IPS-NIHi11 (cell line): ENCODE data around the gene EPB41L4B.

Experiments
- DNase-seq: peaks from one replicate; pipeline ENCODE4 v3.0.0; 2012; ENCODE audit warnings: mixed read lengths, low spot score

EPB41L4B gene

DNA sequence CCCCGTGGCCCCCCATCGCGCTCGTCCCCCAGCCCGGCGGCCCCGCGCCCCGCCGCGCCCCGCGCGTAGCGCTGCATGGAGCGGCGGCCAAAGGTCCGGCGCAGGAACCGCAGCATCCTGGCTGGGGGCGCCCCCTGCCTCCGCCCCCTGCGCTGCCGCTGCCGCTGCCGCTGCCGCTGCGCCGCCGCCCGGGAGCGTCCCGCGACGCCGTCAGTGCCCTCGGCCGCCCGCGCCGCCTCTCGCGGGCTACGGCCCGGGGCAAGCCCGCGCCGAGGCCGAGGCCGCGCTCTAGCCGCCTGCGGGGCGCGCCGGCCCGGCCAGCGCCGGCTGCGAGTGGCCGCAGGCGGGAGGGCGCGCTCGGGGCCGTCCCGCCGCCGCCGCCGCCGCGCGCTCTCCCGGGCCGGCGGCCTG, 523 bp downstream of the EPB41L4B start:
- DNase-seq: peak; percentile 46

DNA sequence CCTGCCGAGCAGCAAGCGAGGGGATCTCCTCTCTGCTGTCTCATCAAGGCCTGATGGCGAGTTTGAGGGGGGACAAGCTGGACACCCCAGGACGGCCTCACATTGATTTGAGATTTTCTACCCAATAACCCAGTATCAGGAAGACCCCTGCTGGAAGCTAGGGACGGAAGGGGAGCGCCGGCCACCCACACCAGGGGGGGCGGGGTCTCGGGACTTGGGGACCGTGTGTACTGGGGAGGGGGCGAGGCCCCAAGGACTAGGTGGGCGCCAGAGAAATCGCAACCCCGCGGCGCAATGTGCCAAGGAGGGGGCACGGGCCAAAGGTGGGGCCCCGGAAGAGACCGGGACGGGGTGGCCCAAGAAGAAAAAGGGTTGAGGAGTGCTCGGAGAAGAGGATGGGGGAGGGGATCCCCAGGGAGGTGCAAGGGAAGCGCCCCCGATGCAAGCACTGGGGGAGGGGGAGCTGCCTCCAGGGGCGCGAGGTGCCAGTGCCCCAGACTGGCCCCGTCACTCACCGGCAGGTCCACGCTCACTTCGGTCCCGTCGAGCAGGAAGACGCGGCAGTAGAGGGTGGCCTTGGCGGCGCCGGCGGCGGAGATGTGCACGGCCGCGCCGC, 1.1 kb downstream of the EPB41L4B start:
- no peak for DNase-seq

DNA sequence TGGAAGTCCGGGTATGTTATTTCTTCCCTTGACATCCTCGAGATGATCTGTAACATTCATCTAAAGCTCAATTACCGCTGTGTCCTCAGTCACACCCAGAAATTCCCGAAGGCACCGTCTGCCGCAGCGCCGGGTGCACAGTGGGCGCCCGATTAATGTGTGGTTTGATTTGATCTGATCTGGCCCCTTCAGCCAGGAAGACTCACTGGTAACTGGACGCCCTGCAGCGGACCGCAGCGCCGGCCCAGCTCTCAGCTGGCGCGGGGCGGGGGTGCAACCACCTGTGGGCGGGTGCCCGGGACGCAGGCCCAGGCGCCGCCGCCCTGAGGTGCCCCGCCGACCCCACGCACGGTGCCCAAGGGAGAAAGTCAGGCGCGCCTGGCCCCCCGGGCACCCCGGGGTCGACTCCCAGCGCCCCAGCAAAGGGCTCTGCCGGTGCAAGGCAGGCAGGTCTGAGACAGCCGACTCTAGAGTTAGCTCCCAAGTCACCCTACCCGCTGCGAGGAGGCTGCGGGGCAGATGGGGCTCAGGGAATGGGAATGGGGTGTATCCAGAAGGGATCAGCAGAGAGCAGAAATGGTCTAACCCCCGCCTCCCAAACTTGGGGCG, 1.7 kb downstream of the EPB41L4B start:
- DNase-seq: no peak

DNA sequence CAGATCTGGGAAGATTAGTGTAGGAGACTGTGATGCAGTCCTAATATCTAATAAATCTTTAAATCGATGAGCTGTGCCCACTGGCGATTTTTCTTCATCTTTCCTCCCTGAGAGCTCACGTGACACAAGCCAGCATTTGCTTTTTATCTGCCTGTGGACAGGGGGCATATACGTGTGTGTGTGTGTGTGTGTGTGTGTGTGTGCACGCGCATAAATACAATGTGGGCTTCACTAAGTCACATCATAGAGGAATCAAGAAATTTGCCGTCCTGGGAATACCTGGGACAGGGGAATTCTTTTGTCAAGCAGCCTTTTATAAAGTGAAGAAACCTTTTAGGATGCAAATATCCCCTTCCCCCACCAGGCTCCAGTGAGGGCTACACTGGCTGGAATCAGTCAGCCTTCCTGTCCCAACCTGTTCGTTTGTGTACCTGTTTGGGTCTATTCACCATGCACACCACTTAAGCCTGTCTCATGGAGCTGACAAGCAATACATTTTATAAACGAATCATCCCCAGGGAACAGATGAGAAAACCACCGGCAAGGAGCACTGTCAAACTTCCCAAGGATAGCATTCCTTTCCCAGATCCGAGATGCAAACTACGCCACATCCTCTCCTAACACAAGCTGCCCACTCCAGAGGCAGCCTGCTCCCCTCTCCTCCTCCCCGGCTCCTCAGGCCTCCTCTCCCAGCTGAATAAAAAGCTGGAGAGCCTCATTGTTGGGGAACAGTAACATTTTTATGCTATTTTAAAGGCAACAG, 2.7 kb downstream of the EPB41L4B start:
- no peak for DNase-seq

DNA sequence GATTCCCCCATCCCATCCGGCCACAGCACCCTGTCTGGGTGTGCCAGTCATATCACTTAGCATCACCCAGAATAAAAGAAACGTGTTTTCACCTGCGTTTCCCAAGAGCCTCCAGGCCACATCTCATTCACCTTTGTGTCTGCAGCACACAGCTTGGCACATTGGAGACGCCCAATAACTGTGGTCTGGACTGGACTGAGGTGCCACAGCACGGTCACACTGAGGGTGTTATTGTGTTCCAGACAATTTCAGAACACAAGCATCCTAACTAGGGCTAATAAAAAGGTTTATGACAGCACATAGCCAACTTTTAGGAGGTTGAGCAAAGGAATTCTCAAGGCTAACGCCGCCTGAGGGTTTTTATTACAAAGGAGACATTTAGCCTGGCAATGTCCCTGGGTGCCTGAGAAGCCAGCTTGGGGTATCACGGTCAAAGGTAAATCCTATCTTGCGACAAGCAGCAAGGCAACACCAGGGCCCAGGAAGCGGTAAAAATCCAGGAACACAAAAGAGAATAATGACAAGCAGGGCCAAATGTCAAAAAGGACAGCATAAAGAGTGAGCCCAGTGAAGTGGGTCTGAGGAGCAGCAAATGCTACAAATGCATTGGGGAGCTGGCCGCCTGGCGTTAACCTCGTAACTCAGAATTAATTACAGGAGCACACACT, 3.4 kb downstream of the EPB41L4B start:
- DNase-seq: no peak

DNA sequence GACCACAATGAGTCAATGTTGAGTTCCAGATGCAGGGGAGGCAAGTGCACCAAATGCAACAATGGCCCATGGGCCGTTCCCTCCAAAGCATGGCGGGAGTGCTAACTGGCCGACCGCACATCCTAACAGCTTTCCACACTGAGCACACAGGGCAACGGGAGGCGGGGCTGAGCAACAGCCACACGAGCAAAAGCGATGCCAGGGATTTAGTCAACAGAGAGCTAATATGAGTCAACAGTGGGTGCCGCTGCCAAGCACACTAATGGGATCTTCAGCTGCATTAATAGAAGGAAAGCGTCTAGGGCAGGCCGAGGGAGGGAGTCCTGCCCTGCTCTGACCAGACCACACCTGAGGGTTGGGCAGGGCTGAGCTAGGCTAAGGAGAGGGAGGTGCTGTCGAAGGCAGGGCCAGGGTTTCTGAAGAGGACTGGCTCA, 4.6 kb downstream of the EPB41L4B start:
- DNase-seq: peak; percentile 62

DNA sequence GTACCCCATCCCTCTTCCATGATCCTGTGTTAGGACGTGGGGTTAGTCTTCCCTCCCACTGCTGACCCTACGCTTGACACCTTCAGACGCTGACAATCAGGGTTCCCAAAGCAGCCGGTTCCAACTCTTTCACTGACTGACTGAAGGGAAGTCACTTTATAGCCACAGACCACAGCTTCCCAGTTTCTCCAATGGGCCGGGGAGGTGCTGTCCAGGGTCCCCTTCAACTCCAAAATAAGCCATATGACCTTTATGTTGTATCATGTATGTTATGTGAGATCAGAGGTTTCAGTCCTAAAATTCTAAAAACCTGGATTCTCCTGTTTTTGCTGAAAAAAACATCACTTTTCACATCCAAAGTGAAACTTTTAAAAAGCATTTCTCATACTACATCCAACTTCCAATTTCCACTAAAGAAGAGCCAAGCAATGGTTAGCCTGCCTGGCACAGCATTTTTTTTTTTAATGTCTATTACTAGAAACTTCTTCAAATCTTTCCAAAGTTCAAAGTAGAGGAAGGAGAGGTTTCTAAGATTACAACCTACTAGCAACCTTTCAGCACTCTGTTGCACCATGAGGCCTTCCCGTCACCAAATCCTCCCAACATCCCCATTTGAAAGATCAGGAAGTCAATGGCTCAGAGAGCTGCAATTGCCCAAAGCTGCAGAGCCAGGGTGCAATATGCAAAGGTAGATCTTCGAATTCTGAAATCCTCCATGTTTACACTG, 5.2 kb downstream of the EPB41L4B start:
- DNase-seq: no peak

DNA sequence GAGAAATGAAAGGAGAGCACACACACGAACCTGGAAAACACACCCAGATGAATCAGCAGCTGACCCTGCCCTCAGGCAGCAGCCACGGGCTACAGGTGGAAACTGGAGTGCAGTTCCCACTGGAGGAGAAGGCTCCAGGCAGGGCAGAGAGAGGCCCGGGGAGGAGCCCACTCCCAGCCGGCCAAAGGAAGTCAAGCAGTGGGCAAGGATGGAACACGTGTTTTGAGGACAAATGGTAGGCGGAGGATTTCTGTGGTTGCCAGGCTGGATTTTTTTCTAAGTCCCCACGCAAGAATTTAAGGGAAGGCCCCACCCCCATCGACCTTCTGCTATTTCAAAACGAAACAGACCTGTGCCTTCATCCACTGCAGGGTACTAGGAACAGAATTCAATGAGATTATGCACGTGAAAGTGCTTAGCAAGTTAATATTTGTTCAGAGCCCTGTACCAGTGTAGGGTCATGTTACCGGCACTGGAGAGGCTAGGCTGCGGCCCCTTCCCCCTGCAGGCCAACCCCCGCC, 6.8 kb downstream of the EPB41L4B start:
- no peak for DNase-seq

DNA sequence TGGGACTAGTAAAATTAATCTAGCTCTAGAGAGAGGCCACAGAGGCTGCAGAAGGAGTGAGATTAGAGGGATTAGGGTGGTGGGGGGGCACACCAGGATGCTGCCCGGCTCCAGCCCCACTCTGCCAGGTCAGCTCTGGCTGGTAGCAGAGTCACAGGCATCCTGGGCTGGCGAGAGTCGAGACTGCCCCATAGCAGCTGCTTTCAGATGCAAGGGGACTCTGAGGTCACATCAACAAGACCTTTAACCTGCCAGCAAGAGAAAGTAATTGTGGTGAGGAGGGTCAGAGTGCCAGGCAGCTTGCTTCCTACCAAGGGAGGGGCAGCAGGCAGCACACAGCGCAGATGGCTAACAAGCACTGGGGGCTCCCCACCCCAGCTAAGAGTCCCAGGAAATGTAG, 7.5 kb downstream of the EPB41L4B start:
- DNase-seq: no peak

DNA sequence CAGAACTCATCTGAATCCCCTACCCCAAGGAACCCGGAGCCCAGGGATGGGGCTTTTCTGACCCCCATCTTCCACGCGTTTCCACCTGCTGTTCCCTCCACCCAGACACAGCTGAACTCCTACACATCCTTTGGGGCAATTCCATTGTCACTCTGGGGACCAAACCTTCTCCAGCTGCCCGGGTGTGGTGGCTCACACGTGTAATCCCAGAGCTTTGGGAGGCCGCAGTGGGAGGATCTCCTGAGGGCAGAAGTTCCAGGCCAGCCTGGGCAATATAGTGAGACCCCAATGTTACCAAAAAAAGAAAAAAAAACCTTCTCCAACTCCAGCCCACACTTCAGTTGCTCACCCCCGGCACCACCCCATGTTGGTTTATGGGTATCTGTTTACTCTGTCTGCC, 8.1 kb downstream of the EPB41L4B start:
- DNase-seq: no peak

DNA sequence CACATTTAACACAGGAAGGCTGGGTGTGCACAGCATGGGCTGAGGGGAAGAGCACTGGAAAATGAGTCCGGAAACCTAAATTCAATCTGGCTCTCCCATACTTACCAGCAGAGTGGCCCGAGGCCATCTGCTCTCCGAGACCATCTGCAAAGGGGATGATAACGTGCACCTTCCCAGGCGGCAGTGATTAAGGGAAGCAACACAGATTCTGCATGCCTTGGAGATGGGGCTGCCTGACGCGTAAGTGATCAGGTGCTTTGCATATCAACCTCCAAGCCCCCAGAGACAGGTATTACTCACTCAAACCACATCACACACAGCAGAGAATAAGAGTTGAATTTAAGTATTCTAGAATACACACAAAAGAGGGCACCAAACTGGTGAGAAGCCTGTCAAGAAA, 9.1 kb downstream of the EPB41L4B start:
- DNase-seq: no peak

DNA sequence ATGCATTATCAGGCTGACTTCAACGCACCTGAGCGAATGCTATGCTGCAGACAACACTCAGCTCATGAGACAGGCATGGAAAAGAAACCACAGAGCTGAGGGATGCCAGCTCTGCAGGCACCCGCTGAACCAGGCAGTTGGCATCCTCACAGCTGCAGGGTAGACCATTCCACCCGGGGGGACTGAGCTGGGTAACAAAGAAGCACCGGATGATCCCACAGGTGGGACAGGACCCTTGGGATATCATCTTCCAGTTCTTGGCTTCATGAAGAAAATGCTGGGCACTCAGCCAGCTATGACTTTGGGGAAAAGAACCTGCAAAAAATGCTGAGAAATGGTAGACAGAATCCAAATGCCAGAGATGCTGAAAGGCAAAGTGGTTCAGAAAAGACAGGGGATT, 9.6 kb downstream of the EPB41L4B start:
- DNase-seq: no peak

DNA sequence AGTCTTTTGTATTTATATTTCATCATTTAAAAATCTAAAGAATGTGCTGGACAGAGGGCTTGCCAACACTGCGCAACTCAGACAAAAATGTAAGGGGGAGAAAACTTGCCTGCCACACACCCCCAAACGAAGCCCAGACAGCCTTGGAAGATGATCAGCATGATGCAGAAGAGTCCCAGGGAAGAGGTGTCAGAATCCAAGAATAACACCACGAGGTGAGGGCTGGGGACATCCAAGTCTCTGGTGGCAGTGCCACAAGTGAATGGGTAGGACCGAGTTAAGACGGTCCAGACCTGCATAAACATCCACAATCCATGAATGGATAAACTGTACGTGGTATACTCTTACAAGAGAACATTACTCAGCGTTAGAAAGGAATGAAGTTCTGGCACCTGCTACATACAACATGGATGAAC, 10.4 kb downstream of the EPB41L4B start:
- DNase-seq: no peak

DNA sequence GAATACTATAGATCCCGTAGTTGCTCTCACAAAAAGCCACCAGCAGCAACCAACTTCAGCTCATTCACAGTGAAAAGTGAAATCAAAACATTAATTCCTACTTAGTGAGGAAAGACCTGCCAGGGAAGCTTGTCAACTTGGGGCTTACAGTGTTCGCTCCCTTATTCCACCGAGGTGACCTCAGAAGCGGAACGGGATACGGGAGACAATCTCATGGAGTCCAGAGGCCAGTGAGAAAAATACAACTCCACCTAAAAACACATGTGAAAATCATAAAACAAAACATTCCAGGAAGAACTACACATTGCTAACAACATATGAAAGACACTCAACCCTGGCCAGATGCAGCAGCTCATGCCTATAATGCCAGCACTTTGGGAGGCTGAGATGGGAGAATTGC, 11.6 kb downstream of the EPB41L4B start:
- DNase-seq: no peak

DNA sequence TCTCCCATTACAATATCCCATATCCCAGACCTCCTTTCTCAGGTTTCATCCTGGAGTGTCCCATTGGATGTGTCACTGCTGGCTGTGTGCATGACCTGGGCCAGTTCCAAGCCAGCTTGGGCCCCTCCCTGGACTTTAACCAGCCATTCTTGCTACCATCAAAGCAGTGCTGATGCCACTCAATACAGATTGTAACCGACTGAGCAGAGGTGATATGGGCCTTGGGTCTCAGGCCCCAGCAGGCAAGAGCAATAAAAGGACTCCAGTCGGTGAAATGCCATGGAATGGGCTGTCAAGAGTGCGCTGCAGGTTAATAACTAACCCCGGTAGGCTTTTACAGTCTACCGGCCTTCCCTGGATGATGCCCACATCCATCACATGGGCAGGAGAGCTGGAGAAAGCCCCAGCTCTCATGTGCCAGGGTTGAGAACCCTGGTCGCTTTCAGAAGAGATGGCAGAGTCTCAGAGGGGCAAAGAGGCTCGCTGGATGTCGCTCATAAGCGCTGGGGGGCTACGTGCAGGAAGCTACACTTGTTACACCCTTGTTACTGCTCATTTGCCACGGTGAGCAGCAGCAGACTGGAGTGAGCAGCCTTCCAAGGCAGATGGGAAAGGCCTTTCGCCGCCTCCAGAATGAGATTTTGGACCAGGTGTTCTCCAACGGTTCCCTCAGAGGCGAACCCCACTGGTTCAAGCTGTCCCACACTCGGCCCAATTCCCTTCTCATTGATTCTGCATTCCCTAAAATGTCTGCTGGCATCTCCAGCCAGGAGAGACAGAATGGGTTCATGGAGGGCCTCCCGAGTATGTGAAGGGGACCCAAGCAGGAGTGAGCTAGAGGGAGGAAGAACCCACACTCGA, 13.2 kb downstream of the EPB41L4B start:
- DNase-seq: no peak

DNA sequence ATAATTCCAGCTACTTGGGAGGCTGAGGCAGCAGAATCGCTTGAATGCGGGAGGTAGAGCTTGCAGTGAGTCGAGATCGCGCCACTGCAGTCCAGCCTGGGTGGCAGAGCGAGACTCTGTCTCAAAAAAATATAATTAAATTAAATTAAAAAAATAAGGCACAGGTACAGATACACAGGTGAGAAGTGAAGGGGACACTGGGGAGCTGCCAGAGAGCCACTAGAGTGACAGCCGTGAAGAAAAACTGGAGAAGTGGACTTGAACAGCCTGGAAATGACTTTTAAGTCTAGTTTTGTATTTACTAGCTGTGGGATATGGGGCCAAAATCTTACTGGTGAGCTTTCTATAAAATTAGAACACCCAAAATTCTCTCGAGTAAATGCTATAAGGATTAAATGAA, 15.1 kb downstream of the EPB41L4B start:
- no peak for DNase-seq

DNA sequence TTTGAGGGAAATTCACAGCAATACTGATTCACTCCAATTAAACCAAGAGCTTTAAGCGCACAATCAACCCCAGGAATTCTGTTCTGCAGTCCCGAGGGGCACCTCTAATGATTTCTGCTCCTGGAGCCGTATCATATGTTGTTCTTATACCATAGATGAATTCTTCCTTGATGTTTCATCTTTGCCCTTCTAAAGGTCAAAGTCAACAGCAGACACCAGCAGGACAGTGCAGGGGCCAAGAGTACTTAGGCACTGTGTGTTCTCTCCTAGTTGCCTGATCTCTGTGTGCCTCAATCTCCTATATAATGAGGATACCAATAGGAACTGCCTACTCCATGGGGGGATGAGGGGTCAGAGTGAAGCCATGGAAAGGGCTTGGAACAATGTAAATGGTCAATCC, 16.5 kb downstream of the EPB41L4B start:
- DNase-seq: no peak

DNA sequence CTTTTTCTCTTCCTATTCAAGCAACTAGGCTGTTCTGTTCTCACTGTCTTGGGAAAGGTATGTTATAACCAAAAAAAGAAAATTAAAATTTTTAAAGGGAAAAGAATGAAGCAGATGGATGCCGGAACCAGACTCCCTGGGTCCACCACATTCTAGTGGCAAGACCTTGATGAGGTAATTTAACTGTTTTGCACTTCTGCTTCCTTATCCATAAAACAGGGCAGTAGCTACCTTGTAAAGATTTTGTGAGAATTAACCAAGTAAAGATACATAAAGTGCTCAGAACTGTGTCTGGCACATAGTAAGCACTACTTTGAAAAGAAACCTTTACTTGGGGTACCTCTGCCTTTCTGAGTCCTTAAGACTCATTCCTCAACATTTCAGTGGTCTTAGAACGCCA, 17.0 kb downstream of the EPB41L4B start:
- no peak for DNase-seq

DNA sequence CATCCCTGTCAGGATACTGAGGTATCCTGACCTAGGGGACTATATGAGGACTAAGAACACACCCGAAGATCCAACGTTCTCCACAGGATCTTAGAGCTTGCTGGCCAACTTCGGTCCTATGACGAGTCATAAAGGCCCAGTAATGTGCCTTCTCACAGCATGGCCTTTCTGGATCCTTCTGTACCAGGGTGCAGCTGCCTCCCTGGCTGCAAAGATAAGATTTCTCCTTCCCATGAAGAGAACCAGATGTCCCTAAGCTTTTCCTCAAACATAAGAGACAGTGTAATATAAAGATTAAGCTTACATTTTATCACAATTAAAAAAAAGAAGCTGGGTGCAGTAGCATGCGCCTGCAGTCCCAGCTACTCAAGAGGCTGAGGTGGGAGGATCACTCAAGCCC, 18.3 kb downstream of the EPB41L4B start:
- no peak for DNase-seq

DNA sequence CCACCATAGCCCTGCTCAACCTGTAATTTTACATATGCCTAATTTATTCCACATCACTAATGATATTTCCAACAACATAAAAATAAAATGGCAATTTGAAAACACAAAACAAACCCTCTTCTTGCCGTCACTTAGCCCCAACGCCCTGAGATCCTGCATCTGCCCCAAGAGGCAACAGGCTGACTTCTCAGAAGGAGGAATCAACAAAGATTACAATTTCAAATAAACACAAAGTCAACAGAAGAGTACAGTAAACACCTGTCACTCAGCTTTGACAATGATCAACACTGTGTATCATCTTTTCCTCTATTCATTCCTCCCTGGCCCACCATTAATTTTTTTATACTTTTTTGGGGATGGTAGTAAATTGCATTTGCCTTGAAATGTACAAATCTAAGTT, 19.8 kb downstream of the EPB41L4B start:
- DNase-seq: no peak

DNA sequence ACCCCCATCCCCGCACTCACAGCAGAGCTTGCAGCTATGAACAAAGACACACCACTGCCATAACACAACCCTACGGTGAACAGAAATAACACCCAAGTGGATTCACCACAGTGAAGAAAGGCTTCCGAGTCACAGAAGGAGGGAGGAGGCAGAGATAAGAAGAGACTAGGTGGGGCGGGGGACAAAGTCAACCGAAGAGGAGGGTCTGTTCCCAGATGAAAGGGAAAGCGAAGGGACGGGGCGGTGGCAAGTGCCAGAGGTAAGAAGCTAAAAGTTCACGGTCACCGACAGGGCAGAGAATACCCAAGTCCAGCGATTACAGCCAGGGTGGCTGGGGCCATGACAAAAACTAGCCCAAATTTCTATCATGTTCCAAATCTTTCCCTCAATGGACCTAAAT, 21.0 kb downstream of the EPB41L4B start:
- DNase-seq: no peak
